HL-60 (cell line): ENCODE data around the gene DCN.

Experiments
- DNase-seq, 2 experiments: peaks; one replicate each; pipeline ENCODE4 v3.0.0-alpha.2; 2010 to 2020; ENCODE audit warnings: low read depth in 1 of 2, low spot score in 1 of 2
- H3K27ac ChIP-seq: fragments of 250-450 bp; sonication (Bioruptor Pico); replicated peaks from 2 replicates; pipeline ENCODE4 v1.5.1; 2020; ENCODE audit warnings: mild to moderate bottlenecking, moderate library complexity
- H3K27me3 ChIP-seq: fragments of 250-450 bp; sonication (Bioruptor Pico); 2 replicates; pipeline ENCODE4 v1.5.1; 2021; ENCODE audit warnings: mild to moderate bottlenecking, moderate library complexity; ENCODE audit not compliant: insufficient read depth, poor library complexity, severe bottlenecking
- H3K4me3 ChIP-seq: replicated peaks from 2 replicates; pipeline ENCODE4 v1.5.1; 2011; ENCODE audit warnings: mild to moderate bottlenecking, control low read depth, low read length; ENCODE audit not compliant: insufficient read depth
- CTCF ChIP-seq: IDR thresholded peaks from one replicate; pipeline ENCODE4 v1.5.1; 2011; ENCODE audit warnings: low read length, control low read depth, inconsistent platforms; ENCODE audit not compliant: insufficient read depth
- GABPA ChIP-seq: IDR thresholded peaks from 2 replicates; pipeline ENCODE4 v1.6.1; 2012; ENCODE audit warnings: low read depth
- POLR2AphosphoS5 ChIP-seq: IDR thresholded peaks from 2 replicates; pipeline ENCODE4 v1.6.1; 2012; ENCODE audit warnings: low read depth
- REST ChIP-seq: IDR thresholded peaks from 2 replicates; pipeline ENCODE4 v1.6.1; 2012; ENCODE audit warnings: low read depth; ENCODE audit not compliant: insufficient replicate concordance
- SPI1 ChIP-seq: IDR thresholded peaks from 2 replicates; pipeline ENCODE4 v1.6.1; 2012; ENCODE audit warnings: low read depth, mild to moderate bottlenecking, borderline replicate concordance

DCN gene

GRCh38 chr12:91178781-91179180, 3.8 kb downstream of the DCN start:
- Histone ChIP-seq H3K27me3 (no peaks in the 10 kb centered on the region), H3K27ac (no peak overlapping the region), H3K4me3 (no peak overlapping the region)
- TF ChIP-seq CTCF (no peak), REST (no peak), SPI1 (no peak)
- no peak for DNase-seq

GRCh38 chr12:91178139-91178561, 4.5 kb downstream of the DCN start:
- H3K27me3 ChIP-seq, result no peaks in the 10 kb centered on the region
- no peak for DNase-seq
- H3K27ac ChIP-seq, result no peak overlapping the region
- H3K4me3 ChIP-seq, result no peak overlapping the region
- TF ChIP-seq REST (no peak), SPI1 (no peak), GABPA (no peak)

- TF ChIP-seq POLR2AphosphoS5 (no peak), CTCF (no peak), GABPA (no peak), SPI1 (no peak), REST (no peak)
- H3K4me3 ChIP-seq, result no peak overlapping the region
- H3K27ac ChIP-seq, result no peak overlapping the region
- no peaks in the 10 kb centered on the region for H3K27me3 ChIP-seq
- DNase-seq, result no peak
Observed at GRCh38 chr12:91177381-91177780, 5.2 kb downstream of the DCN start.

GRCh38 chr12:91176915-91177314, 5.7 kb downstream of the DCN start:
- H3K27ac ChIP-seq, result no peak overlapping the region
- no peaks in the 10 kb centered on the region for H3K27me3 ChIP-seq
- DNase-seq, result no peak
- no peak overlapping the region for H3K4me3 ChIP-seq
- no peak for TF ChIP-seq CTCF
